HEK293 (cell line): ENCODE measurements around the gene OPN4.

Experiments
- CTCF ChIP-seq: fragments of 450-650 bp; formaldehyde crosslinking; IDR thresholded peaks from 2 replicates; pipeline ENCODE4 v1.5.1; 2016; ENCODE audit warnings: missing biosample characterization, missing genetic modification characterization
- ELK4 ChIP-seq: IDR thresholded peaks from 2 replicates; pipeline ENCODE4 v1.6.1; 2011; ENCODE audit warnings: mild to moderate bottlenecking, low read depth, low read length, borderline replicate concordance
- GLI4 ChIP-seq: fragments of 450-650 bp; formaldehyde crosslinking; IDR thresholded peaks from 2 replicates; pipeline ENCODE4 v1.5.1; 2016; ENCODE audit warnings: missing biosample characterization, missing genetic modification characterization
- KLF1 ChIP-seq: fragments of 450-650 bp; formaldehyde crosslinking; IDR thresholded peaks from 2 replicates; pipeline ENCODE4 v1.5.1; 2016; ENCODE audit warnings: missing biosample characterization, missing genetic modification characterization
- KLF10 ChIP-seq: fragments of 450-650 bp; IDR thresholded peaks from 2 replicates; pipeline ENCODE4 v1.5.1; 2018; ENCODE audit warnings: missing biosample characterization, mild to moderate bottlenecking, missing genetic modification characterization
- KLF16 ChIP-seq: fragments of 450-650 bp; formaldehyde crosslinking; IDR thresholded peaks from 2 replicates; pipeline ENCODE4 v1.5.1; 2017; ENCODE audit warnings: missing biosample characterization, missing genetic modification characterization
- MEIS1 ChIP-seq: sonication (generic); formaldehyde crosslinking; IDR thresholded peaks from 2 replicates; pipeline ENCODE4 v1.8.1; 2022; ENCODE audit warnings: missing genetic modification reagents, mild to moderate bottlenecking, borderline replicate concordance
- PRDM1 ChIP-seq: fragments of 450-650 bp; formaldehyde crosslinking; IDR thresholded peaks from 2 replicates; pipeline ENCODE4; 2016; ENCODE audit warnings: missing biosample characterization, missing genetic modification characterization
- PRDM4 ChIP-seq: fragments of 450-650 bp; formaldehyde crosslinking; IDR thresholded peaks from 2 replicates; pipeline ENCODE4 v1.5.1; 2017; ENCODE audit warnings: missing biosample characterization, missing genetic modification characterization
- SP7 ChIP-seq: fragments of 450-650 bp; formaldehyde crosslinking; IDR thresholded peaks from 2 replicates; pipeline ENCODE4 v1.5.1; 2016; ENCODE audit warnings: missing biosample characterization, missing genetic modification characterization
- ZIC2 ChIP-seq: fragments of 450-650 bp; formaldehyde crosslinking; IDR thresholded peaks from 2 replicates; pipeline ENCODE4 v1.5.1; 2016; ENCODE audit warnings: missing biosample characterization, missing genetic modification characterization
- ZNF114 ChIP-seq: fragments of 450-650 bp; formaldehyde crosslinking; IDR thresholded peaks from 2 replicates; pipeline ENCODE4 v1.5.0; 2017; ENCODE audit warnings: missing biosample characterization, missing genetic modification characterization
- ZNF146 ChIP-seq: fragments of 450-650 bp; formaldehyde crosslinking; IDR thresholded peaks from 2 replicates; pipeline ENCODE4 v1.5.1; 2016; ENCODE audit warnings: missing biosample characterization, missing genetic modification characterization
- ZNF155 ChIP-seq: fragments of 450-650 bp; formaldehyde crosslinking; IDR thresholded peaks from 2 replicates; pipeline ENCODE4 v1.5.1; 2016; ENCODE audit warnings: missing biosample characterization, missing genetic modification characterization
- ZNF16 ChIP-seq: fragments of 450-650 bp; formaldehyde crosslinking; IDR thresholded peaks from 2 replicates; pipeline ENCODE4 v1.5.1; 2016; ENCODE audit warnings: low read depth, missing biosample characterization, missing genetic modification characterization
- ZNF174 ChIP-seq: fragments of 450-650 bp; formaldehyde crosslinking; IDR thresholded peaks from 2 replicates; pipeline ENCODE4 v1.5.0; 2017; ENCODE audit warnings: missing biosample characterization, mild to moderate bottlenecking, missing genetic modification characterization
- ZNF184 ChIP-seq: fragments of 450-650 bp; IDR thresholded peaks from 2 replicates; pipeline ENCODE4 v1.5.1; 2018; ENCODE audit warnings: missing biosample characterization, mild to moderate bottlenecking, missing genetic modification characterization
- ZNF211 ChIP-seq: fragments of 450-650 bp; formaldehyde crosslinking; IDR thresholded peaks from 2 replicates; pipeline ENCODE4 v1.5.1; 2016; ENCODE audit warnings: low read depth, missing biosample characterization, missing genetic modification characterization
- ZNF280D ChIP-seq: fragments of 450-650 bp; formaldehyde crosslinking; IDR thresholded peaks from 2 replicates; pipeline ENCODE4 v1.5.1; 2016; ENCODE audit warnings: missing biosample characterization, missing genetic modification characterization
- ZNF311 ChIP-seq: fragments of 450-650 bp; formaldehyde crosslinking; IDR thresholded peaks from 2 replicates; pipeline ENCODE4 v1.5.1; 2017; ENCODE audit warnings: missing biosample characterization, missing genetic modification characterization, borderline replicate concordance
- ZNF324 ChIP-seq: fragments of 450-650 bp; formaldehyde crosslinking; IDR thresholded peaks from 2 replicates; pipeline ENCODE4 v1.5.1; 2016; ENCODE audit warnings: missing biosample characterization, missing genetic modification characterization
- ZNF341 ChIP-seq: fragments of 450-650 bp; formaldehyde crosslinking; IDR thresholded peaks from 2 replicates; pipeline ENCODE4; 2016; ENCODE audit warnings: low read depth, missing biosample characterization, missing genetic modification characterization
- ZNF426 ChIP-seq: fragments of 450-650 bp; formaldehyde crosslinking; IDR thresholded peaks from 2 replicates; pipeline ENCODE4 v1.5.1; 2017; ENCODE audit warnings: missing biosample characterization, missing genetic modification characterization, mild to moderate bottlenecking, inconsistent platforms, moderate library complexity
- ZNF501 ChIP-seq: fragments of 450-650 bp; formaldehyde crosslinking; IDR thresholded peaks from 2 replicates; pipeline ENCODE4 v1.5.1; 2016; ENCODE audit warnings: missing biosample characterization, missing genetic modification characterization
- ZNF530 ChIP-seq: fragments of 450-650 bp; formaldehyde crosslinking; IDR thresholded peaks from 2 replicates; pipeline ENCODE4 v1.5.1; 2016; ENCODE audit warnings: low read depth, missing biosample characterization, missing genetic modification characterization
- ZNF555 ChIP-seq: fragments of 450-650 bp; formaldehyde crosslinking; conservative IDR thresholded peaks from 2 replicates; pipeline ENCODE4 v1.5.1; 2017; ENCODE audit warnings: missing biosample characterization, mild to moderate bottlenecking, missing genetic modification characterization, inconsistent platforms
- ZNF596 ChIP-seq: fragments of 450-650 bp; IDR thresholded peaks from 2 replicates; pipeline ENCODE4 v1.5.0; 2018; ENCODE audit warnings: missing biosample characterization, mild to moderate bottlenecking, missing genetic modification characterization, moderate library complexity
- ZNF600 ChIP-seq: fragments of 450-650 bp; formaldehyde crosslinking; IDR thresholded peaks from 2 replicates; pipeline ENCODE4 v1.5.1; 2016; ENCODE audit warnings: missing biosample characterization, missing genetic modification characterization
- ZNF621 ChIP-seq: fragments of 450-650 bp; formaldehyde crosslinking; IDR thresholded peaks from 2 replicates; pipeline ENCODE4 v1.5.1; 2017; ENCODE audit warnings: missing biosample characterization, missing genetic modification characterization
- ZNF660 ChIP-seq: fragments of 450-650 bp; IDR thresholded peaks from 2 replicates; pipeline ENCODE4 v1.5.1; 2018; ENCODE audit warnings: missing biosample characterization, mild to moderate bottlenecking, missing genetic modification characterization
- ZNF704 ChIP-seq: fragments of 450-650 bp; formaldehyde crosslinking; IDR thresholded peaks from 2 replicates; pipeline ENCODE4 v1.5.1; 2016; ENCODE audit warnings: missing biosample characterization, missing genetic modification characterization
- ZNF777 ChIP-seq: fragments of 450-650 bp; formaldehyde crosslinking; IDR thresholded peaks from 2 replicates; pipeline ENCODE4 v1.5.1; 2017; ENCODE audit warnings: missing biosample characterization, missing genetic modification characterization, borderline replicate concordance
- ZSCAN30 ChIP-seq: fragments of 450-650 bp; IDR thresholded peaks from 2 replicates; pipeline ENCODE4 v1.5.1; 2018; ENCODE audit warnings: missing biosample characterization, mild to moderate bottlenecking, missing genetic modification characterization, moderate library complexity

OPN4 gene

GRCh38 chr10:86710987-86711512 is 56.7 kb downstream of the OPN4 start (continued):
- TF ChIP-seq ZNF501 (tag by site-specific recombination) (peak; percentile 38; the same call in 1 of the 2 replicates), ZNF184 (tag by site-specific recombination) (peak; percentile 82), KLF1 (tag by site-specific recombination) (0 out of 2 replicates have a peak, but pooled peaks have one; percentile 31), ZNF555 (tag by site-specific recombination) (no peak), ZNF16 (tag by site-specific recombination) (no peak), ZNF600 (peak; percentile 70), ZSCAN30 (tag by site-specific recombination) (peak; percentile 98), ZNF660 (tag by site-specific recombination) (peak; percentile 95), ZNF155 (tag by site-specific recombination) (no peak), ZNF621 (tag by site-specific recombination) (no peak), ZNF704 (tag by site-specific recombination) (no peak), PRDM4 (no peak), PRDM1 (tag by site-specific recombination) (no peak), GLI4 (tag by site-specific recombination) (no peak), ZNF211 (tag by site-specific recombination) (no peak), CTCF (tag by site-specific recombination) (peak; percentile 97), ZNF530 (no peak), ZNF777 (tag by site-specific recombination) (no peak), MEIS1 (no peak), ZNF311 (no peak), KLF16 (tag by site-specific recombination) (peak; percentile 66; the same call in 1 of the 2 replicates), ZNF146 (tag by site-specific recombination) (no peak), KLF10 (tag by site-specific recombination) (peak; percentile 62), ZNF341 (tag by site-specific recombination) (peak; percentile 73), ZNF324 (tag by site-specific recombination) (peak; percentile 15; the same call in 1 of the 2 replicates), SP7 (tag by site-specific recombination) (peak; percentile 62; the same call in 1 of the 2 replicates), ZNF174 (tag by site-specific recombination) (no peak), ZNF426 (no peak), ZNF280D (no peak), ELK4 (no peak), ZNF114 (tag by site-specific recombination) (no peak), ZNF596 (peak; percentile 57), ZIC2 (tag by site-specific recombination) (peak; percentile 62)
